NT2/D1 (cell line): ENCODE data around the gene ADAMTS2.

Experiments
- DNase-seq: peaks from one replicate; pipeline ENCODE4 v3.0.0-alpha.2; 2011; ENCODE audit warnings: low read depth, low spot score
- H3K27me3 ChIP-seq: 2 replicates; pipeline ENCODE4 v1.6.0; 2011; ENCODE audit warnings: mild to moderate bottlenecking; ENCODE audit not compliant: insufficient read length, insufficient read depth
- H3K36me3 ChIP-seq: 2 replicates; pipeline ENCODE4 v1.6.1; 2011; ENCODE audit warnings: mild to moderate bottlenecking, low read length, mixed read lengths; ENCODE audit not compliant: insufficient read depth, insufficient read length
- H3K4me1 ChIP-seq: 2 replicates; pipeline ENCODE4 v1.5.1; 2011; ENCODE audit not compliant: insufficient read depth, insufficient read length
- H3K4me3 ChIP-seq: 2 replicates; pipeline ENCODE4 v1.5.1; 2011; ENCODE audit warnings: low read depth; ENCODE audit not compliant: insufficient read length
- H3K9ac ChIP-seq: 2 replicates; pipeline ENCODE4 v1.6.0; 2011; ENCODE audit warnings: low read depth; ENCODE audit not compliant: insufficient read length
- H3K9me3 ChIP-seq: 2 replicates; pipeline ENCODE4 v1.5.1; 2011; ENCODE audit warnings: mild to moderate bottlenecking, low read length; ENCODE audit not compliant: insufficient read depth
- SUZ12 ChIP-seq: IDR thresholded peaks from 2 replicates; pipeline ENCODE4 v1.6.1; 2011; ENCODE audit not compliant: insufficient read length, insufficient read depth; ENCODE audit errors: extremely low read depth
- YY1 ChIP-seq: IDR thresholded peaks from 2 replicates; pipeline ENCODE4 v1.6.1; 2011; ENCODE audit not compliant: insufficient read length, insufficient read depth
- ZNF274 ChIP-seq: IDR thresholded peaks from 2 replicates; pipeline ENCODE4 v1.6.1; 2011; ENCODE audit warnings: mild to moderate bottlenecking, low read depth, low read length

The ADAMTS2 gene

GRCh38 chr5:179089502-179089901 lies 255.8 kb downstream of the ADAMTS2 start:
- Histone ChIP-seq H3K4me1 (no peaks in the 10 kb centered on the region), H3K9me3 (peaks cover 29% of the 10 kb centered on the region), H3K27me3 (no peaks in the 10 kb centered on the region), H3K4me3 (no peak overlapping the region), H3K9ac (no peak overlapping the region), H3K36me3 (no peaks in the 10 kb centered on the region)
- no peak for DNase-seq
- TF ChIP-seq ZNF274 = no peak
- TF ChIP-seq YY1 = no peak
- no peak for TF ChIP-seq SUZ12

- Histone ChIP-seq H3K4me3 (no peak overlapping the region), H3K36me3 (peaks cover 62% of the 10 kb centered on the region), H3K27me3 (no peaks in the 10 kb centered on the region), H3K4me1 (no peaks in the 10 kb centered on the region), H3K9me3 (peaks cover 100% of the 10 kb centered on the region), H3K9ac (no peak overlapping the region)
- DNase-seq = no peak
- no peak for TF ChIP-seq YY1
- TF ChIP-seq SUZ12 = no peak
- no peak for TF ChIP-seq ZNF274
Measured at GRCh38 chr5:179080724-179081123, 264.5 kb downstream of the ADAMTS2 start.

GRCh38 chr5:179079165-179079987 lies 265.9 kb downstream of the ADAMTS2 start:
- Histone ChIP-seq H3K9me3 (peaks cover 97% of the 10 kb centered on the region), H3K27me3 (no peaks in the 10 kb centered on the region), H3K4me3 (no peak overlapping the region), H3K9ac (no peak overlapping the region), H3K36me3 (peaks cover 63% of the 10 kb centered on the region), H3K4me1 (no peaks in the 10 kb centered on the region)
- DNase-seq = no peak
- TF ChIP-seq YY1 = no peak
- TF ChIP-seq ZNF274 = peak; percentile 97
- no peak for TF ChIP-seq SUZ12

GRCh38 chr5:179065703-179066102 lies 279.6 kb downstream of the ADAMTS2 start:
- H3K36me3 ChIP-seq = peaks cover 51% of the 10 kb centered on the region
- no peak for DNase-seq

GRCh38 chr5:179061025-179061424 lies 284.2 kb downstream of the ADAMTS2 start:
- H3K27me3 ChIP-seq = no peaks in the 10 kb centered on the region
- H3K36me3 ChIP-seq = peaks cover 33% of the 10 kb centered on the region
- no peak for DNase-seq
- H3K9ac ChIP-seq = peak overlapping the region; percentile 77
- H3K9me3 ChIP-seq = peaks cover 28% of the 10 kb centered on the region
- TF ChIP-seq ZNF274 (no peak), SUZ12 (no peak), YY1 (no peak)
- peak overlapping the region; percentile 68 for H3K4me3 ChIP-seq
- H3K4me1 ChIP-seq = peaks cover 2% of the 10 kb centered on the region

More at GRCh38 chr5:179065703-179066102, 279.6 kb downstream of the ADAMTS2 start:
- Histone ChIP-seq H3K9me3 (peaks cover 71% of the 10 kb centered on the region), H3K4me1 (peaks cover 2% of the 10 kb centered on the region), H3K9ac (no peak overlapping the region), H3K4me3 (no peak overlapping the region), H3K27me3 (no peaks in the 10 kb centered on the region)
- no peak for TF ChIP-seq SUZ12
- no peak for TF ChIP-seq ZNF274
- TF ChIP-seq YY1 = no peak
